CD1c-positive myeloid dendritic cell (primary cell): ENCODE measurements around the gene FMN1.

ENCODE experiments used
- DNase-seq: peaks from one replicate; pipeline ENCODE4 v3.0.0-alpha.2; 2016; ENCODE audit errors: extremely low spot score

FMN1 gene

GRCh38 chr15:33013827-33014445, 180.6 kb downstream of the FMN1 start:
- DNase-seq: no peak

GRCh38 chr15:33011976-33012375, 182.5 kb downstream of the FMN1 start:
- DNase-seq: no peak

GRCh38 chr15:33009603-33010002, 184.9 kb downstream of the FMN1 start:
- DNase-seq: no peak

GRCh38 chr15:33009026-33009425, 185.5 kb downstream of the FMN1 start:
- no peak for DNase-seq

- no peak for DNase-seq
These were observed 186.1 kb downstream of the FMN1 start for GRCh38 chr15:33008284-33008995.

- peak; percentile 64 for DNase-seq
These were observed 187.1 kb downstream of the FMN1 start for GRCh38 chr15:33007303-33007855.

GRCh38 chr15:33005582-33005981, 188.9 kb downstream of the FMN1 start:
- DNase-seq: peak; percentile 45

GRCh38 chr15:33001926-33002325, 192.6 kb downstream of the FMN1 start:
- no peak for DNase-seq

- DNase-seq: no peak
These were observed 195.4 kb downstream of the FMN1 start for GRCh38 chr15:32998979-32999672.

- DNase-seq: no peak
These were observed 196.3 kb downstream of the FMN1 start for GRCh38 chr15:32998182-32998581.

- DNase-seq: peak; percentile 23
These were observed 199.6 kb downstream of the FMN1 start for GRCh38 chr15:32994810-32995424.

GRCh38 chr15:32993285-32993684, 201.2 kb downstream of the FMN1 start:
- no peak for DNase-seq

- no peak for DNase-seq
These were observed 202.8 kb downstream of the FMN1 start for GRCh38 chr15:32991619-32992111.

- no peak for DNase-seq
These were observed 204.4 kb downstream of the FMN1 start for GRCh38 chr15:32990071-32990470.

GRCh38 chr15:32987067-32987466, 207.4 kb downstream of the FMN1 start:
- DNase-seq: no peak

- DNase-seq: no peak
These were observed 208.4 kb downstream of the FMN1 start for GRCh38 chr15:32986147-32986546.

GRCh38 chr15:32983679-32984078, 210.8 kb downstream of the FMN1 start:
- no peak for DNase-seq

- no peak for DNase-seq
These were observed 212.5 kb downstream of the FMN1 start for GRCh38 chr15:32982001-32982400.

- no peak for DNase-seq
These were observed 213.0 kb downstream of the FMN1 start for GRCh38 chr15:32981536-32981935.

- no peak for DNase-seq
These were observed 214.8 kb downstream of the FMN1 start for GRCh38 chr15:32979710-32980109.

GRCh38 chr15:32977506-32977905, 217.0 kb downstream of the FMN1 start:
- no peak for DNase-seq

- no peak for DNase-seq
These were observed 219.8 kb downstream of the FMN1 start for GRCh38 chr15:32974691-32975090.
